ENCODE measurements around the gene CDK17. TPM values are rescaled to one million over a fixed set of nuclear protein-coding genes. Genes with fewer than 3 reads are reported as not detected.
A peak's percentile ranks its signal among the peaks of the same experiment; 100 is the strongest.

Gene CDK17
- total and polyA plus RNA-seq, 2 donors (not counting 1 experiment from before 2014, with no cell fraction given): 50.0 to 109 TPM

GRCh38 chr12:96274331-96274730 lies 125.9 kb downstream of the CDK17 start:
- Histone ChIP-seq H3K9me3 (ENCODE audit: control insufficient read depth, insufficient read depth, low read depth, low read length) (no peaks in the 10 kb centered on the region), H3K4me1 (ENCODE audit: control insufficient read depth, extremely low read depth, insufficient read depth, low read length) (peaks cover 11% of the 10 kb centered on the region), H4K20me1 (ENCODE audit: control insufficient read depth, extremely low read depth, insufficient read depth, low read length) (no peaks in the 10 kb centered on the region), H3K4me2 (ENCODE audit: extremely low read depth, insufficient read depth, low read length) (peak overlapping the region; percentile 48), H3K36me3 (ENCODE audit: control insufficient read depth, insufficient read depth, low read length) (peaks cover 7% of the 10 kb centered on the region), H3K4me3 (replicated peaks in 1 of 4; ENCODE audit: control extremely low read depth in 1 of 4, insufficient read depth in 1 of 4, low read depth in 3 of 4, low read length in 4 of 4) (no peak overlapping the region), H3K79me2 (ENCODE audit: control insufficient read depth, insufficient read depth, low read length) (peaks cover 8% of the 10 kb centered on the region), H3K27me3 (ENCODE audit: control insufficient read depth, insufficient read depth, low read length) (no peaks in the 10 kb centered on the region), H2AFZ (ENCODE audit: low read length) (no peak overlapping the region), H3K9ac (ENCODE audit: insufficient read depth, low read length) (no peak overlapping the region), H3K27ac (ENCODE audit: insufficient read depth, low read length) (peak overlapping the region; percentile 47)
- peak; percentile 54 to 80 for DNase-seq (ENCODE audit: low read depth in 2 of 2)
- no peak for TF ChIP-seq EZH2 (IDR thresholded peaks at IDR 0.05; ENCODE audit: low read length, missing control alignments)
- no peak for TF ChIP-seq CTCF (conservative IDR thresholded peaks at IDR 0.05 in 1 of 2, IDR thresholded peaks at IDR 0.05 in 1 of 2; ENCODE audit: low read depth in 1 of 2, low read length in 2 of 2)

- Histone ChIP-seq H3K27ac (ENCODE audit: insufficient read depth, low read length) (peak overlapping the region; percentile 27), H3K4me3 (replicated peaks in 1 of 4; ENCODE audit: control extremely low read depth in 1 of 4, insufficient read depth in 1 of 4, low read depth in 3 of 4, low read length in 4 of 4) (no peak overlapping the region), H3K9ac (ENCODE audit: insufficient read depth, low read length) (no peak overlapping the region), H4K20me1 (ENCODE audit: control insufficient read depth, extremely low read depth, insufficient read depth, low read length) (no peaks in the 10 kb centered on the region), H3K9me3 (ENCODE audit: control insufficient read depth, insufficient read depth, low read depth, low read length) (no peaks in the 10 kb centered on the region), H3K4me1 (ENCODE audit: control insufficient read depth, extremely low read depth, insufficient read depth, low read length) (peaks cover 11% of the 10 kb centered on the region), H2AFZ (ENCODE audit: low read length) (no peak overlapping the region), H3K79me2 (ENCODE audit: control insufficient read depth, insufficient read depth, low read length) (peaks cover 8% of the 10 kb centered on the region), H3K36me3 (ENCODE audit: control insufficient read depth, insufficient read depth, low read length) (peaks cover 7% of the 10 kb centered on the region), H3K4me2 (ENCODE audit: extremely low read depth, insufficient read depth, low read length) (no peak overlapping the region), H3K27me3 (ENCODE audit: control insufficient read depth, insufficient read depth, low read length) (no peaks in the 10 kb centered on the region)
- peak; percentile 56 to 76 for DNase-seq (ENCODE audit: low read depth in 2 of 2)
- TF ChIP-seq CTCF (conservative IDR thresholded peaks at IDR 0.05 in 1 of 2, IDR thresholded peaks at IDR 0.05 in 1 of 2; ENCODE audit: low read depth in 1 of 2, low read length in 2 of 2) (no peak), EZH2 (IDR thresholded peaks at IDR 0.05; ENCODE audit: low read length, missing control alignments) (no peak)
Measured at GRCh38 chr12:96271469-96272199, 128.6 kb downstream of the CDK17 start.

- H3K79me2 ChIP-seq (ENCODE audit: control insufficient read depth, insufficient read depth, low read length): peaks cover 6% of the 10 kb centered on the region
- H3K4me3 ChIP-seq (replicated peaks in 1 of 4; ENCODE audit: control extremely low read depth in 1 of 4, insufficient read depth in 1 of 4, low read depth in 3 of 4, low read length in 4 of 4): no peak overlapping the region
- peaks cover 7% of the 10 kb centered on the region for H3K36me3 ChIP-seq (ENCODE audit: control insufficient read depth, insufficient read depth, low read length)
- TF ChIP-seq EZH2 (IDR thresholded peaks at IDR 0.05; ENCODE audit: low read length, missing control alignments) (no peak), CTCF (conservative IDR thresholded peaks at IDR 0.05 in 1 of 2, IDR thresholded peaks at IDR 0.05 in 1 of 2; ENCODE audit: low read depth in 1 of 2, low read length in 2 of 2) (no peak)
- peaks cover 2% of the 10 kb centered on the region for H3K4me1 ChIP-seq (ENCODE audit: control insufficient read depth, extremely low read depth, insufficient read depth, low read length)
- H2AFZ ChIP-seq (ENCODE audit: low read length): no peak overlapping the region
- H4K20me1 ChIP-seq (ENCODE audit: control insufficient read depth, extremely low read depth, insufficient read depth, low read length): no peaks in the 10 kb centered on the region
- no peaks in the 10 kb centered on the region for H3K9me3 ChIP-seq (ENCODE audit: control insufficient read depth, insufficient read depth, low read depth, low read length)
- no peak overlapping the region for H3K4me2 ChIP-seq (ENCODE audit: extremely low read depth, insufficient read depth, low read length)
- H3K9ac ChIP-seq (ENCODE audit: insufficient read depth, low read length): no peak overlapping the region
- no peak overlapping the region for H3K27ac ChIP-seq (ENCODE audit: insufficient read depth, low read length)
- H3K27me3 ChIP-seq (ENCODE audit: control insufficient read depth, insufficient read depth, low read length): no peaks in the 10 kb centered on the region
- DNase-seq (ENCODE audit: low read depth in 2 of 2): no peak
Measured at GRCh38 chr12:96266238-96266637, 134.0 kb downstream of the CDK17 start.

Data from fibroblast of lung (primary cell).